NCI-H446 treated with DMSO at 0.1 percent for 48 hours (cell line): ENCODE data around the gene LSM14A.
"Not testable (repeated sequence)": the region's sequence is repeated elsewhere in the genome, so short reads cannot be mapped to it uniquely, and the experiment has no call there.

Source experiments
- DNase-seq: peaks from one replicate; lab custom pipeline; 2025; lab: John Stamatoyannopoulos, UW

LSM14A gene

GRCh38 chr19:34229721-34230120 lies 57.4 kb downstream of the LSM14A start:
- no peak for DNase-seq

- DNase-seq = no peak
These were observed 58.5 kb downstream of the LSM14A start for GRCh38 chr19:34230820-34231219.

GRCh38 chr19:34231439-34231838 lies 59.1 kb downstream of the LSM14A start:
- DNase-seq = no peak

- DNase-seq = no peak
These were observed 60.5 kb downstream of the LSM14A start for GRCh38 chr19:34232566-34233481.

GRCh38 chr19:34235425-34235940 lies 63.2 kb downstream of the LSM14A start:
- DNase-seq = no peak

- no peak for DNase-seq
These were observed 64.0 kb downstream of the LSM14A start for GRCh38 chr19:34236035-34236987.

GRCh38 chr19:34237283-34237682 lies 65.0 kb downstream of the LSM14A start:
- DNase-seq = no peak

GRCh38 chr19:34237939-34238338 lies 65.6 kb downstream of the LSM14A start:
- no peak for DNase-seq

GRCh38 chr19:34241513-34242337 lies 69.4 kb downstream of the LSM14A start:
- no peak for DNase-seq

GRCh38 chr19:34243138-34243875 lies 71.0 kb downstream of the LSM14A start:
- not testable (repeated sequence) for DNase-seq

- DNase-seq = no peak
These were observed 71.7 kb downstream of the LSM14A start for GRCh38 chr19:34243876-34244578.

GRCh38 chr19:34244611-34245299 lies 72.5 kb downstream of the LSM14A start:
- DNase-seq = no peak

- no peak for DNase-seq
These were observed 74.0 kb downstream of the LSM14A start for GRCh38 chr19:34246340-34246739.

GRCh38 chr19:34248941-34249340 lies 76.6 kb downstream of the LSM14A start:
- DNase-seq = no peak

GRCh38 chr19:34253167-34253566 lies 80.9 kb downstream of the LSM14A start:
- DNase-seq = not testable (repeated sequence)

GRCh38 chr19:34253681-34254045 lies 81.4 kb downstream of the LSM14A start:
- DNase-seq = not testable (repeated sequence)

- no peak for DNase-seq
These were observed 81.9 kb downstream of the LSM14A start, which contains the start of gene GARRE1 for GRCh38 chr19:34254046-34254697. Gene GARRE1 (plus strand): TSS chr19:34254554. CDS start chr19:34300474, 45,920 bp downstream.

GRCh38 chr19:34254698-34255432 lies 82.6 kb downstream of the LSM14A start:
- no peak for DNase-seq
